Skeletal muscle cell (primary cell): ENCODE data around the gene ANKRD53.
A peak's percentile ranks its signal among the peaks of the same experiment; 100 is the strongest.

Experiments used
- DNase-seq: peaks from one replicate; pipeline ENCODE4 v3.0.0-alpha.2; 2010; ENCODE audit warnings: low read depth
- H3K4me3 ChIP-seq: 2 replicates; pipeline ENCODE4 v1.5.1; 2011; ENCODE audit warnings: low read depth, mild to moderate bottlenecking, control low read depth, low read length, moderate library complexity

The ANKRD53 gene

DNA sequence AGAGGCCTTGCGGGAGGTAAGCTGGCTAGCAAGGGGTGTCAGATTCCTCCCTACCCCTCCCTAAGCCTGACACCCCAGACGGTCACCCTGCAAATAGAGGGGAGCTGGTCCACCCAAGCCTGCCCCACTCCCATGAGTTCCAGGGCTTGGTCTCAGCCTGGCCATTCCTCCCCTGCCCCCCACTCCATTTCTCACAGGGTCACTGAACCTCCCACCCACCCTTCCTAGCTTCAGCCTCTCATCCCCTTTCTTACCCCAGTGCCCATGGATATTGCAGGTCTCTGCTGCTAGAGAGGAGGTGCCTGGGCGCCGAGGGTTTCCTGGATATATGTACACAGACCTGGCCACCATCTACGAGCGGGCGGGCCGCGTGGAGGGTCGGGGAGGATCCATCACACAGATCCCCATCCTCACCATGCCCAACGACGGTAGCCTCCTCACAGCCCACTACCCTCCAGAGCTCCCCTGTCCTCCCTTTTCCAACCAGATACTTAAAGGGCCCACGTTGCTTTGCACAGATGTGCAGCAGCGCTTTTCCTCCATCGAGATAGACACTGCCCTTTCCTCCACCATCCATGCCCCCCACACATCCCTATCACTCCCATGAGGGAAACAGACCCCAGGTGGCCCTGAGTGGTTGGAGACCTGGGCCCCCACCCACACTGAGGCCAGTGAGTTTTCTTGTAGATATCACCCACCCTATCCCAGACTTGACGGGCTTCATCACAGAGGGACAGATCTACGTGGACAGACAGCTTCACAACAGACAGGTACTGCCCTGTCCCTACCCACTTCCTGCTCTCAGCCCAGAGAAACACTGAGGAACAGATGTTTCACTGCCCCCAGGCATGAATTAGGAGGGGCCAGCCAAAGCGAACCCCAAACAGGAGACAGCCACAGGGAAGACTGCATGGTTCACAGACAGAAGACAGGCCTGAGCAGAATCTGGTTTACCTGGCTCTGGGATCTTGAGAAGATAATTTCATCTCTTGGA, 15.2 kb upstream of the ANKRD53 start:
- no peak overlapping the region for H3K4me3 ChIP-seq
- DNase-seq, result no peak

DNA sequence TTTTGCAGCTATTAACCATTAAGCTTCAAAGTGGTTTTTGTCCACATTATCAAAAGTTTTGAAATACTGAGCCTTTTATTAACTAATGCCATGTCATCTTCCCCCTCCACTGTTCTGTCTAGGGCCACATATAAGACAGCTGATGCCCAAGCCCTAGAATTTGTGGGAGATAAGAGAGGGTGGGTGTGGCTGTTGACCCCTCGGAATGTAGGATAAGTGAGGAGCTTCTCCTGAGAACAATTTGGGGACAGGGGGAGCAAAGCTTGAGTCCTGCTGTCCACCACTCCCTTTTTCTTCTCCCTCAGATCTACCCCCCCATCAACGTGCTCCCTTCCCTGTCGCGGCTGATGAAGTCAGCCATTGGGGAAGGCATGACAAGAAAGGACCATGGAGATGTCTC, 14.3 kb upstream of the ANKRD53 start:
- no peak overlapping the region for H3K4me3 ChIP-seq
- no peak for DNase-seq

DNA sequence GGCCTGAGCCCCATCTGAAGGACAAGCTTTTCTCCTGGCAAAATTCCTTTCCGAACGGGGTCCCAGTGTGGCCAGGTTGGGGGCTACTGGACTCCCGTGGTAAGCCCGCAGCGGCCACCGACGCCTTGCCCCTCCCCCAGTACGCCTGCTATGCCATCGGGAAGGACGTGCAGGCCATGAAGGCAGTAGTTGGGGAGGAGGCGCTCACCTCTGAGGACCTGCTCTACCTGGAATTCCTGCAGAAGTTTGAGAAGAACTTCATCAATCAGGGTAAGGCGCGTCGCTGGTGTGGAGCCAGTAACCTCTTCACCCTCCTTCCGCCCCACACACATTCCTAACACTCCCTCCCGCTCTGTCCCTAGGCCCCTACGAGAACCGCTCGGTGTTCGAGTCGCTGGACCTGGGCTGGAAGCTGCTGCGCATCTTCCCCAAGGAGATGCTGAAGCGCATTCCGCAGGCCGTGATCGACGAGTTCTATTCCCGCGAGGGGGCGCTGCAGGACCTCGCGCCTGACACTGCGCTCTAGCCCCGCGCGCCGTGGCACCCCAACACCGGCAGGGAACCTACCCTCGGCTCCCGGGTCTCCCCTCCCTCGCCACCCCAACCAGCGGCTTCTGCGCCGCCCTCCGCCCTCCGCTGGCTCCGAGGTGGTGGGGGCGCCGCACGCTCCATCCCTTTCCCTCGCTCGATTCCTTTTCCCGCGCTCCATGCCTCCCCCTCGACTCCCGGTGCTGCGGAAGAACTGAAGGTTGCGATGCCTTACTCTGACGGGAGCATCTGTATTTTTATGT, 13.6 kb upstream of the ANKRD53 start:
- DNase-seq, result peak; percentile 20
- peak overlapping the region; percentile 50 for H3K4me3 ChIP-seq

DNA sequence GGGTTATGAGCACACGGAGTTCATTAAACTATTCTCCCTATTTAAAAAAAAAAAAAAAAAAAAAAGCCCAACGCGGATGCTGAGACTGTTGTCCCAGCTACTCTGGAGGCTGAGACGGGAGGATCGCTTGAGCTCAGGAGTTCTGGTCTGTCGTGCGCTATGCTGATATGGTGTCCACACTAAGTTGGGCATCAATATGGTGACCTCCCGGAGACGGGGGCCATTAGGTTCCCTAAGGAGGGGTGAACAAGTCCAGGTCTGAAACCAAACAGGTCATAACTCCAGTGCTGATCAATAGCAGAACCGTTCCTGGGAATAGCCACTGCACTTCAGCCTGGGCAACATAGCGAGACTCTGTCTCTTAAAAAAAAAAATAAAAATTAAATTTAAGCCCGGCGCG, 12.9 kb upstream of the ANKRD53 start:
- peak overlapping the region; percentile 50 for H3K4me3 ChIP-seq
- no peak for DNase-seq

DNA sequence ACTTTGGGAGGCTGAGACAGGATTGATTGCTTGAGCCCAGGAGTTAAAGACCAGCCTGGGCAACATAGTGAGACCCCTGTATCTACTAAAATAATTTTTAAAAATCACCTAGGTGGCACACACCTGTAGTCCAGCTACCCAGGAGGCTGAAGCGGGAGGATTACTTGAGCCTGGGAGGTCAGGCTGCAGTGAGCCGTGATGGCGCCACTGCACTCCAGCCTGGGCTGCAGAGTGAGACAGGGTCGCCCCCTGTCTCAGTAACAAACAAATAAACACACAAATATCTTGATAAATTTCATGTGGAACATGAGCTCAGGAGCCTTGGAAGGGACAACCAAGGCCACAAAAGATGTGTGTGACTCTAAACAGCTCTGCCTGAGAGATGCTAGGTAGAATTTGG, 11.7 kb upstream of the ANKRD53 start:
- no peak for DNase-seq
- no peak overlapping the region for H3K4me3 ChIP-seq

DNA sequence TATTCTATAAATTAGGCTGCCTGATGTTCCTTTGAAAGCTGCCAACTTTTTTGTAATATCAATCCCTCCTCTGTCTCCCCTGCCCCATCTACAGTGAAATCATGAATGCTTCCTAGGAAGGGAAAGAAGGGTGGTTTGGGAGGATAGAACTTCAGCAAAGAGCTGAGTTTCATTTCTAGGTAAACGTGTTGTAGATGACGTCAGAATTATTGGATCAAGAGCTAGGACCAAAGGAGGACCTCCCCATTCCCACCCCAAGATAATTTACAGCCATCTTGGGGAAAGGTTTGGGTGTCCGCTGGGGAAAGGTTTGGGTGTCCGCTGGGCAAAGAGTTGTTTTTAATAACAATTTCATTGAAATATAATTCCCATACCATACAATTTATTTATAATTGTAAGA, 11.2 kb upstream of the ANKRD53 start:
- H3K4me3 ChIP-seq, result no peak overlapping the region
- DNase-seq, result no peak

DNA sequence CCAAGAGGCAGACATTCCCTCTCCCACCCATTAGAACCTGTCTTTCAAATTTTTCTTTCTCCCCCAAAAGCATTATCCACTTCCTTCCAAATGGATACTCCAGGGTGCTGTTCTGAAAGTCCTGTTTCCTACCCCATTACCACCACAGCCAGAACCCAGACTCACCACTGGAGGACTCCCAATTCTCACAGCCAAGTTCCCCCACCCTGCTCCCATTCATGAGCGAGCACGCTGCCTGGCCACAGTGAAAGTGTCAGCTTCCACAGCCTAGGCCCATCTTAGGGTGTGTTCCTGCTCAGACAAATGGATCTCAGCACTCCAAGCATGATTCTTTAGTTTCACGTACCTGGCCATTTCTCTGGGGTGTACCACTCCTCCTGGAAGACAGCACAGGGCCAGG, 3.8 kb upstream of the ANKRD53 start:
- no peak overlapping the region for H3K4me3 ChIP-seq
- DNase-seq, result no peak

DNA sequence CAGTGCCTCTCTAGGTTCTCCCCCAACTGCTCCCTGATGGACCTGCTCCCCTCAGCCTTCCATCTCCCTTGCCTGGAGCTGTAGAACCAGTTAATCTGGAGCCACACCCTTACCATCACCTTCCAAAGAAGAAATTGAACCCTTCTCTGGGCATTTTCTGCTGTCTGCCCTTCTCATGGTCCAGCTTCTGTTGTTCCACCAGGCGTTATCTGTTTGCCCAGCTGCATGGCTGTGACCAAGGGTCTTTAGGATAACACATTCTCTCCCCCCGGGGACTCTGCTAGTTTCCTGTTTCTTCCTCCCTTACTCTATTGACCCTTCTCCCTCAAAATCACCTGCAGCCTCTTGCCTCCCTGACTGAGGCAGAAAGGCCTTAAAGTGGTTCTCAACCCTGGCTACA, 3.2 kb upstream of the ANKRD53 start:
- no peak for DNase-seq
- H3K4me3 ChIP-seq, result no peak overlapping the region

DNA sequence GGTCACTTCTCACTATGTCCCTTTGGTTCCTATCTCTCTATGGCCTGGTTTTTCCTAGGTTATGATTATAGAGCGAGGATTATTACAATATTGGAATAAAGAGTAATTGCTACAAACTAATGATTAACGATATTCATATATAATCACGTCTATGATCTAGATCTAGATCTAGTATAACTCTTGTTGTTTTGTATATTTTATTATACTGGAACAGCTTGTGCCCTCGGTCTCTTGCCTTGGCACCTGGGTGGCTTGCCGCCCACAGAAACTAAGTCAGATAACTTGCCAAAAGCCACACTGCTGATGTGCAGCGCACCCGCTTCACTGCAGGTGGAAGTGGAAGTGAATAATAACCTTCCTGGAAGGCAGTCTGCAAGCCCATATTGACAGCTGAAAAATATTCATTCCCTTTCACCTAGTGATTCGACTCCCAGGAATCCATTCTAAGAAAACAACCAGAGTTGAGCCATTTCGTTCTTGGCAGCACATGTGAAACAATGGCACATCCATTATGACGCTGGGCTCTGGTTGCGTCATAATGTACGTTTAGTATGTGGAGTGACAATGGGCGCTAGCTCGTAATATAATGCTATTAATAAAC, 725 bp upstream of the ANKRD53 start:
- H3K4me3 ChIP-seq, result peak overlapping the region; percentile 52
- DNase-seq, result peak; percentile 89

DNA sequence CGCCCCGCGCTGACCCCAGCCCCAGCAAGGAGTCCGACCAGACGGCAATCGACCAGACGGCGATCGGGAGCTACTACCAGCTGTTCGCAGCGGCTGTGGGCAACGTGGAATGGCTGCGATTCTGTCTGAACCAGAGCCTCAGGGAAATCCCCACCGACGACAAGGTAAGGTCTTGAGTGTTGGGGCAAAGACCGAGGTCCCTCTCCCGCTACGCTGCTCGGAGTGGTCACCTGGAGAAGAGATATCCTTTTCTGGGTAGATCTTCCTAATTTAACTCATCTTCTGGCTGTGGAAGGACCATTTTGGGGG, 704 bp downstream of the ANKRD53 start:
- DNase-seq, result no peak
- peak overlapping the region; percentile 47 for H3K4me3 ChIP-seq

DNA sequence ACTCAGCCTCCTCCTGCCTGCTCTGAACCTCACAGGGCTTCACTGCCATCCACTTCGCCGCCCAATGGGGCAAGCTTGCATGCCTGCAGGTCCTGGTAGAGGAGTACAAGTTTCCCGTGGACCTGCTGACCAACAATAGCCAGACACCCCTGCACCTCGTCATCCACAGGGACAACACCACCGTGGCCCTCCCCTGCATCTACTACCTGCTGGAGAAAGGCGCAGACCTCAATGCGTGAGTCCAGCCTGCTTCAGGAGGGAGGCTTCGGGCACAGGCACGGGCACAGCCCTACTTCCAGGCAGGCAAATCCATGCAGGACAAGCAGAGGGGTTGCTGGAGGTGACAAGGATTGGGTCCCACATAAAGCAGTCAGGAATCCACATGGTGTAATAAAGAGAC, 1.2 kb downstream of the ANKRD53 start:
- DNase-seq, result no peak
- H3K4me3 ChIP-seq, result no peak overlapping the region

DNA sequence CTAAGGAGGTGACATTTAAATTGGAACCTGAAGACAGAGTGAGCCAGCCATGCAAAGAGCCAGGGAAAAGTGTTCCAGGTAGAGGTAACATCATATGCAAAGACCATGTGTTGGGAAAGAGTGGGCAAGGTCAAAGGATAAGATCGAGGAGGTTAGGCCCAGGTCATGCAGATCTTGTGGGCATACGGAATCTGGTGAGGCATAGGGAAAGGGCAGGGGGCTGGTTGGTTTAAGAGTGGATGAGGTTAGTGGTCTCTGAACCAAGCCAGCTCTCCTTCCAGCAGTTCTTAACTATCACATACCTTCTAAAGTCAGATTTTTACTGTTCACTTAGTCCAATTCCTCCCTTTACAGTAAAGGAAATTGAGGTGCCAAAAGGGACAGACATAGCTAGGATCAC, 3.0 kb downstream of the ANKRD53 start:
- no peak for DNase-seq

DNA sequence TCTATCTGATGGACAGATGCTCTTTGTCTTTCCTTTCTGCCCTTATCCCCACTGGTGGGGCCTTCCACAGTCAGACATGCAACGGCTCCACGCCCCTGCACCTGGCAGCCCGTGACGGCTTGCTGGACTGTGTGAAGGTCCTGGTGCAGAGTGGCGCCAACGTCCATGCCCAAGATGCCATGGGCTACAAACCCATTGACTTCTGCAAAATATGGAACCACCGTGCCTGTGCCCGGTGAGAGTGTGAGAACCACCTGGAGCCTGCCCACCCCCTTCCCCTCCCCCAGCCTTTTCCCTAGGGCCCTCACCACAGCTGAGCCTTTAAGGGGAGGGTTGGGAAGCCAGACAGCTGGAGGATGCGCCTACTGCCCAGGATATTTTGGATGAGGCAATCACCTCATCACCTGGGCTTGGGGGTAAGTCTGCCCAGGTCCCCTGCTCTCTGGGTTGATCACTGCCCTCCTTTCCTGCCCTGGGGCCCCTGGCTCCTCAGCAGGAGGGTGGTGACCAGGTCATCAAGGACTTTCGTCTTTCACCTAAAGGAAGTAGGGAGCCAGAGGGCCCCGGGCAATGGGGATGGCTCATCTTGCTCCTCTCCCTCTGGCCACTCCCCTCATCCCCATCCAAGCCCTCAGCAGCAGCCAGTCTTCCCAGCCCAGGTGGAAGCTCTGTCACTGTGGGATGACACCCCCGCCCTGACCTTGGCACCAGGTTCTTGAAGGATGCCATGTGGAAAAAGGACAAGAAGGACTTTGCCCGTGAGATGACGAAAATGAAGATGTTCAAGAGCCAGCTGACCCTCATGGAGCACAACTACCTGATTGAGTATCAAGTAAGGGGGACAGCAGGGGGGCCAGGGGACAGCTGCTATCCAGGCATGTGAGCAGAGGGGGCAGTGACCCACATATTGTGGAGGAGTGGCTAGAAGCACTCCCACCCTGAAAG, 3.7 kb downstream of the ANKRD53 start:
- no peak for DNase-seq
- no peak overlapping the region for H3K4me3 ChIP-seq

More for the DNA sequence above, 3.0 kb downstream of the ANKRD53 start:
- no peak overlapping the region for H3K4me3 ChIP-seq

DNA sequence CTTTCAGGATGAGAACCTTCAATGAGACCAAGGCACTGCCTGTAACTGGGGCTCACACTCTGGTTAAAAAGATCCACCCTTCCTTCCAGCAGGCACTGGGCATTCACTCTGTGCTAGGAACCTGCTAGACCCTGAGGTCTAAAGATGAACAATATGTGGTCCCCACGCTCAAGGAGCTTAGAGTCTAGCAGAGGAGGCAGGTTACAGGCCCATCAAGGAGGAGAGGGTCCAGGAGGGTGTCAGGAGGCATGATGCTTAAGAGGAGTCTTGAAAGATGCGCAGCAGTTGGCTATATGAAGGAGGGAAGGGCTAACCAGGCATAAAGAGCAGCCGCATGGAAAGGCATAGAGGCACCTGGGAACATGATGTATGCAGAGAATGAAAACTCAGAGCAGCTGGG, 4.5 kb downstream of the ANKRD53 start:
- no peak for DNase-seq
- no peak overlapping the region for H3K4me3 ChIP-seq

DNA sequence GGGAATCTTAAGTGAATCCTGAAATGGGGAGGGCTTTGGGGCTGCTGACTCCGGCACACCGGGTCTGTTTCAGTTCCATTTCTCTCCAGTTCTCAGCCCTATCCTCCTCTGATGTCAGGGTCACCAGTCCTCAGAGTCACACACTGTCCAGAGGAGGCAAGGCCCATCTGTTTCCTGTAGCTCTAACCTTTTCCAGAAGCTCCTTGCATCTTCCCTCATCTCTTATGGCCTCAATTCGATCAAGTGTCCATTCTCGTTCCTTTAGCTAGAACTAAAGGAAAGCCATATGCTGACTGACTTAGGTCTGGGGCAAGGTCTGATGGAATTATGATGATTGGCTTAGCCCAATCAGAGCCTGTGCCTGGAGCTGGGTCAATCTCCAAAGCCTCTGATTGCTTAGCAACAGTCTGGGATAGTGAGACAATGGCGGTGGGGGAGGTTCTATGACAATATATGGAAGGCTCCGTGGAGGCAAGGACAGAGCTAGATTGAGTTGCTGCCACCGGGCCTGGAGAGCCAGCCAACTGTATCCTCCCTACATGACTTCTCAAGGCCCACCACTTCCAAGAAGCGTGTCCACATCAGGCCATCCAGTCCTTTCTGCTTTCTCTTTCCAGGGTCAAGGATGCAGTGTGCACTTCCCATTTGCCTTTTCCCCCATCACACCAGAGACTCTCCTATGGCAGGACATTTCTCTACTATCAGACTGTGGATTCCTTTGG, 5.2 kb downstream of the ANKRD53 start:
- DNase-seq, result no peak
- H3K4me3 ChIP-seq, result no peak overlapping the region

DNA sequence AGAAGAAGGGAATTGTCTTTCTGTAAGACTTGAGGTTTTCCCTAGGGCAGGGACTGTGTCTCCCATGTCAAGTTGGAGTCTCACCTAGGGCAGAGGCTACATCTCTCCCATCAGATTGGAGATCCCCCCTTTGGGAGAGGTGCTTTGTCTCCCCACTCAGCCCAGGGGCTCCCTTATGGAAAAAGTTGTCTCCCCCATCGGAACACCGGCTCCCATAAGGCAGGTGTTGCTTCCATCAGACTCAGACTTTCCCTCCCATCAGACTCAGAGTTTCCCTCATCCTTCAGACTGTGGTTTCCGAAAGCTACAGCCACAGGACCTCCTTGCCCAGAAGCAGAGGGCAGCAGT, 5.8 kb downstream of the ANKRD53 start:
- no peak for DNase-seq
- H3K4me3 ChIP-seq, result no peak overlapping the region

DNA sequence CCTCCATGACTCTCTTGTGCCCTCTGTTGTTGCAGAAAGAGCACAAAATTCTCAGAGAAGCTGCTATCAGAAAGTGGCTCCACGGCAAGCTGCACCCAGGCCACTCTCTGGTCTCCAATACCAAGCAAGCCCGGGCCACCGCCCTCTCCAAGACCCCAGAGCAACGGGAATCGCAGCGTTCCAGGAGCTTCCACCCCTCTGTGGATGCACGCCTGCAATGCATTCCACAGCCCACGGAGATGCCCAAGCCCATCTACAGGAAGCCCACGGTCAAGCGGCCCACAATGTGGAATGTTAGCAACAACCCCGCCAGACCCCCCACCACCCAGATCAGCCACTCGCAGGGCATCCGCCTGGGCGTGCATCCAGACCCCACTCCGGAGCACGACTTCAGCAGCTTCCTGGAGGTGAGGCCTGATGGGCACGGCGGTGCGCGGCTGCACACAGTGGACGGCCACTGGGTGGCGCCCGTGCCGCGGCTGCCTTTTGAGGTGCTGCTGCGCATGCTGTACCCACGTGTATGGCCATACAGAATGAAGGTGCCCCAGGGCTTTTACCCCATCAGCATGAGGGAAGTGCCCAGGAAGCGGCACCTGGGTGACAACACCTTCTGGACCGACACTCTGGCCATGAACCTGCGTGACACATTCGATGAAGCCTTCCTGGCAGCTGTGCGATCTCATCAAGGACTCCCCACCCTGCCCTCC, 6.3 kb downstream of the ANKRD53 start:
- no peak for DNase-seq
- no peak overlapping the region for H3K4me3 ChIP-seq

DNA sequence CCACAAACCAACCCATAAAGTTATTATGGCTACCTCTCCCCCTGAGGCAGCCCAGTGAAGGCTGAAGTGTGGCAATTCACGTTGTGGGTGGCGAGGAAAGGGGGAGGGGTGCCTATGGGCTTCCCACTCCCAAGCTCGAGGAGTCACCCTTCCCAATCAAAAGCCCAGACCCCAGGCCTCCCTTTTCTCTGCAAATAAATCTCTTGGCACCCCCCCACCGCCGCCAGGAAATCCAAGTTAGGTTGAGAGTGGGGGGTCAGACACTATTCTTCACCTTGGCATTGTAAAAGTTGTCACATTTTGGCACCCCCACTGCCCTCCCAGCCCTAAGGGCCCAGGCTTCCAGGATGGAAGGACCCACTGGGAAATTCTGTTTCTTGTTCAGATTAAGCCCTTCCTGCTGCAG, 6.9 kb downstream of the ANKRD53 start:
- H3K4me3 ChIP-seq, result no peak overlapping the region
- no peak for DNase-seq
